Endothelial cell (in vitro differentiated cells): Measurements from ENCODE around the gene LRRC18. TPM values are rescaled to one million over a fixed set of nuclear protein-coding genes. Genes with fewer than 3 reads are reported as not detected.

Experiments
- DNase-seq: peaks from one replicate; pipeline ENCODE4 v3.0.0; 2021; ENCODE audit warnings: low spot score
- H3K27ac Mint-ChIP-seq: one replicate; pipeline ENCODE4 v1.8.0; 2021; ENCODE audit warnings: mixed read lengths, inconsistent platforms; ENCODE audit not compliant: unreplicated experiment
- H3K27me3 Mint-ChIP-seq: one replicate; pipeline ENCODE4 v1.8.0; 2021; ENCODE audit warnings: mild to moderate bottlenecking, moderate library complexity, mixed read lengths, inconsistent platforms; ENCODE audit not compliant: unreplicated experiment
- H3K36me3 Mint-ChIP-seq: one replicate; pipeline ENCODE4 v1.8.0; 2021; ENCODE audit warnings: mild to moderate bottlenecking, low read depth, mixed read lengths, inconsistent platforms; ENCODE audit not compliant: unreplicated experiment
- H3K4me1 Mint-ChIP-seq: one replicate; pipeline ENCODE4 v1.8.0; 2021; ENCODE audit warnings: mild to moderate bottlenecking, mixed read lengths, inconsistent platforms; ENCODE audit not compliant: unreplicated experiment
- H3K4me3 Mint-ChIP-seq: one replicate; pipeline ENCODE4 v1.8.0; 2021; ENCODE audit warnings: mild to moderate bottlenecking, mixed read lengths, inconsistent platforms; ENCODE audit not compliant: unreplicated experiment
- H3K9me3 Mint-ChIP-seq: one replicate; pipeline ENCODE4 v1.8.0; 2021; ENCODE audit warnings: mixed read lengths, inconsistent platforms; ENCODE audit not compliant: unreplicated experiment
- CTCF ChIP-seq: fragments of 200-600 bp; sonication (generic); IDR thresholded peaks from one replicate; pipeline ENCODE4 v1.5.0; 2021; ENCODE audit warnings: antibody characterized with exemption; ENCODE audit not compliant: unreplicated experiment
- total RNA-seq: library from RNA; stranded (reverse); fragmentation: NEBNext Ultra II Directional; extraction: Animal tissue kit (Norgen Biotek cat#: 25700); gene quantifications from one replicate; pipeline ENCODE4 v1.2.1, GENCODE V29; 2021; ENCODE audit not compliant: unreplicated experiment

LRRC18 gene
- total RNA-seq, 1 donor from 2014 or later, result not detected

GRCh38 chr10:48899781-48900180 lies 39.9 kb downstream of the LRRC18 start:
- DNase-seq, result no peak
- Mint-ChIP-seq H3K9me3 (no peaks in the 10 kb centered on the region), H3K27me3 (peaks cover 8% of the 10 kb centered on the region), H3K4me1 (no peaks in the 10 kb centered on the region), H3K4me3 (no peak overlapping the region), H3K27ac (no peak overlapping the region), H3K36me3 (no peaks in the 10 kb centered on the region)
- no peak for TF ChIP-seq CTCF

- DNase-seq, result no peak
- no peaks in the 10 kb centered on the region for H3K9me3 Mint-ChIP-seq
- H3K27ac Mint-ChIP-seq, result no peak overlapping the region
- TF ChIP-seq CTCF, result no peak
- peaks cover 8% of the 10 kb centered on the region for H3K27me3 Mint-ChIP-seq
- H3K36me3 Mint-ChIP-seq, result no peaks in the 10 kb centered on the region
- no peak overlapping the region for H3K4me3 Mint-ChIP-seq
- no peaks in the 10 kb centered on the region for H3K4me1 Mint-ChIP-seq
Measured at GRCh38 chr10:48898426-48898825, 41.2 kb downstream of the LRRC18 start.

- Mint-ChIP-seq H3K27me3 (peaks cover 8% of the 10 kb centered on the region), H3K36me3 (no peaks in the 10 kb centered on the region), H3K4me1 (no peaks in the 10 kb centered on the region), H3K4me3 (no peak overlapping the region), H3K27ac (no peak overlapping the region), H3K9me3 (no peaks in the 10 kb centered on the region)
- no peak for TF ChIP-seq CTCF
- no peak for DNase-seq
Measured at GRCh38 chr10:48897441-48897790, 42.2 kb downstream of the LRRC18 start.

- TF ChIP-seq CTCF, result no peak
- Mint-ChIP-seq H3K9me3 (no peaks in the 10 kb centered on the region), H3K36me3 (no peaks in the 10 kb centered on the region), H3K27ac (no peak overlapping the region), H3K27me3 (peaks cover 8% of the 10 kb centered on the region), H3K4me3 (no peak overlapping the region), H3K4me1 (no peaks in the 10 kb centered on the region)
- no peak for DNase-seq
Measured at GRCh38 chr10:48896756-48897440, 42.7 kb downstream of the LRRC18 start.

- no peaks in the 10 kb centered on the region for H3K9me3 Mint-ChIP-seq
- no peak for DNase-seq
- H3K4me3 Mint-ChIP-seq, result no peak overlapping the region
- TF ChIP-seq CTCF, result no peak
- H3K27ac Mint-ChIP-seq, result no peak overlapping the region
- H3K27me3 Mint-ChIP-seq, result peaks cover 7% of the 10 kb centered on the region
- H3K4me1 Mint-ChIP-seq, result no peaks in the 10 kb centered on the region
- H3K36me3 Mint-ChIP-seq, result no peaks in the 10 kb centered on the region
Measured at GRCh38 chr10:48895803-48896195, 43.8 kb downstream of the LRRC18 start.
